Hindlimb muscle (tissue), 1 donor: ENCODE results near the gene SNAI3. TPM values are rescaled to one million over a fixed set of nuclear protein-coding genes. Genes with fewer than 3 reads are reported as not detected.

Source experiments
- DNase-seq: peaks from one replicate; pipeline ENCODE4 v3.0.0-alpha.2; 2013
- polyA plus RNA-seq: library from polyadenylated mRNA; unstranded; fragments of 120-200 nt; gene quantifications from one replicate; pipeline ENCODE4 v1.2.1, GENCODE V29; 2013; ENCODE audit not compliant: insufficient read length

Gene SNAI3
- 6.4 TPM for polyA plus RNA-seq

GRCh38 chr16:88686439-88687253 is at the start of gene SNAI3:
SNAI3 (minus strand) TSS chr16:88686507; CDS start chr16:88686406, 101 bp downstream.
- peak; percentile 66 for DNase-seq

- no peak for DNase-seq
Measured at GRCh38 chr16:88736088-88736487, 49.8 kb upstream of the SNAI3 start.

- no peak for DNase-seq
Measured at GRCh38 chr16:88735616-88736015, 49.3 kb upstream of the SNAI3 start.

- no peak for DNase-seq
Measured at GRCh38 chr16:88735121-88735520, 48.8 kb upstream of the SNAI3 start.

- no peak for DNase-seq
Measured at GRCh38 chr16:88734361-88734728, 48.0 kb upstream of the SNAI3 start.

- no peak for DNase-seq
Measured at GRCh38 chr16:88733630-88734360, 47.5 kb upstream of the SNAI3 start.

GRCh38 chr16:88732961-88733294 is 46.6 kb upstream of the SNAI3 start:
- DNase-seq = no peak

GRCh38 chr16:88732172-88732960 is 46.1 kb upstream of the SNAI3 start:
- DNase-seq = no peak

GRCh38 chr16:88731699-88732098 is 45.4 kb upstream of the SNAI3 start:
- DNase-seq = no peak

- DNase-seq = peak; percentile 30
Measured at GRCh38 chr16:88730632-88731607, 44.6 kb upstream of the SNAI3 start.

- DNase-seq = no peak
Measured at GRCh38 chr16:88727871-88728270, 41.6 kb upstream of the SNAI3 start.

GRCh38 chr16:88726981-88727380 is 40.7 kb upstream of the SNAI3 start:
- DNase-seq = no peak

GRCh38 chr16:88726408-88726749 is 40.1 kb upstream of the SNAI3 start:
- no peak for DNase-seq

- DNase-seq = no peak
Measured at GRCh38 chr16:88725609-88726407, 39.5 kb upstream of the SNAI3 start.

- DNase-seq = no peak
Measured at GRCh38 chr16:88724855-88725555, 38.7 kb upstream of the SNAI3 start.

- no peak for DNase-seq
Measured at GRCh38 chr16:88723911-88724310, 37.6 kb upstream of the SNAI3 start.

GRCh38 chr16:88723507-88723887 is 37.2 kb upstream of the SNAI3 start:
- no peak for DNase-seq

- DNase-seq = no peak
Measured at GRCh38 chr16:88722784-88723506, 36.6 kb upstream of the SNAI3 start.

GRCh38 chr16:88721815-88722755 is 35.8 kb upstream of the SNAI3 start:
- no peak for DNase-seq
